Liver (tissue), 9 donors: ENCODE measurements around the gene ERVW-1. TPM values are rescaled to one million over a fixed set of nuclear protein-coding genes. Genes with fewer than 3 reads are reported as not detected.

Source experiments
- DNase-seq: peaks from one replicate; pipeline ENCODE4 v3.0.0-alpha.2; 2017; ENCODE audit warnings: low spot score
- H3K27ac ChIP-seq, 2 donors: one replicate each; pipeline ENCODE4 v1.7.0; 2013; ENCODE audit warnings: inconsistent platforms in 2 of 2, low read length in 2 of 2, control low read depth in 1 of 2, low read depth in 1 of 2, mild to moderate bottlenecking in 1 of 2
- H3K27me3 ChIP-seq, 4 donors: one replicate each; pipeline versions ENCODE4 v1.6.1 to v1.7.0; 2013; ENCODE audit warnings: low read length in 3 of 4, inconsistent platforms in 1 of 4, mild to moderate bottlenecking in 1 of 4, moderate library complexity in 1 of 4; ENCODE audit not compliant: control insufficient read depth in 4 of 4, insufficient read depth in 4 of 4
- H3K36me3 ChIP-seq, 4 donors: one replicate each; pipeline versions ENCODE4 v1.6.1 to v1.7.0; 2013; ENCODE audit warnings: low read length in 3 of 4, mild to moderate bottlenecking in 3 of 4, low read depth in 1 of 4, moderate library complexity in 1 of 4; ENCODE audit not compliant: control insufficient read depth in 4 of 4, insufficient read depth in 3 of 4
- H3K4me1 ChIP-seq, 4 donors: one replicate each; pipeline versions ENCODE4 v1.6.1 to v1.7.0; 2013; ENCODE audit warnings: low read length in 3 of 4, mild to moderate bottlenecking in 3 of 4, moderate library complexity in 1 of 4; ENCODE audit not compliant: control insufficient read depth in 4 of 4, insufficient read depth in 4 of 4
- H3K4me3 ChIP-seq, 3 donors: one replicate each; pipeline versions ENCODE4 v1.6.1 to v1.7.0; 2013; ENCODE audit warnings: low read length in 3 of 3, control low read depth in 1 of 3, low read depth in 1 of 3, mild to moderate bottlenecking in 1 of 3
- H3K9ac ChIP-seq, 2 donors: one replicate each; pipeline ENCODE4 v1.7.0; 2013; ENCODE audit warnings: low read length in 2 of 2, mild to moderate bottlenecking in 2 of 2, moderate library complexity in 2 of 2, control low read depth in 1 of 2, low read depth in 1 of 2
- H3K9me3 ChIP-seq, 4 donors: one replicate each; pipeline versions ENCODE4 v1.6.1 to v1.7.0; 2013; ENCODE audit warnings: low read length in 3 of 4; ENCODE audit not compliant: control insufficient read depth in 4 of 4
- ATF3 ChIP-seq: IDR thresholded peaks from 2 replicates; pipeline ENCODE4 v1.6.1; 2016; ENCODE audit warnings: antibody characterized with exemption
- CTCF ChIP-seq: fragments of 150-350 bp; IDR thresholded peaks from 2 replicates; pipeline ENCODE4 v1.5.1; 2017; ENCODE audit warnings: improper control_type of control experiment, low read depth, low read length; ENCODE audit not compliant: missing input control
- EGR1 ChIP-seq, 2 donors: IDR thresholded peaks; 2 replicates each; pipeline ENCODE4 v1.6.1; 2016 to 2018; ENCODE audit warnings: antibody characterized with exemption in 2 of 2, low read depth in 2 of 2
- FOXA1 ChIP-seq: IDR thresholded peaks from 2 replicates; pipeline ENCODE4 v1.6.1; 2016; ENCODE audit warnings: antibody characterized with exemption
- FOXA2 ChIP-seq: IDR thresholded peaks from 2 replicates; pipeline ENCODE4 v1.6.1; 2016; ENCODE audit warnings: antibody characterized with exemption
- GABPA ChIP-seq, 2 donors: IDR thresholded peaks in 1 of 2; conservative IDR thresholded peaks in 1 of 2; 2 replicates each; pipeline ENCODE4 v1.6.1; 2016; ENCODE audit warnings: antibody characterized with exemption in 2 of 2, mild to moderate bottlenecking in 1 of 2, moderate library complexity in 1 of 2
- HNF4A ChIP-seq, 2 donors: conservative IDR thresholded peaks; 2 replicates each; pipeline ENCODE4 v1.6.1; 2016; ENCODE audit warnings: antibody characterized with exemption in 2 of 2, mild to moderate bottlenecking in 2 of 2
- HNF4G ChIP-seq: IDR thresholded peaks from 2 replicates; pipeline ENCODE4 v1.6.1; 2016; ENCODE audit warnings: antibody characterized with exemption
- JUND ChIP-seq, 2 donors: IDR thresholded peaks; 2 replicates each; pipeline ENCODE4 v1.6.1; 2016; ENCODE audit warnings: antibody characterized with exemption in 2 of 2
- MAX ChIP-seq: IDR thresholded peaks from 2 replicates; pipeline ENCODE4 v1.6.1; 2016; ENCODE audit warnings: antibody characterized with exemption
- NR2F2 ChIP-seq: IDR thresholded peaks from 2 replicates; pipeline ENCODE4 v1.6.1; 2016; ENCODE audit warnings: antibody characterized with exemption
- RAD21 ChIP-seq, 2 donors: IDR thresholded peaks; 2 replicates each; pipeline ENCODE4 v1.6.1; 2016; ENCODE audit warnings: antibody characterized with exemption in 2 of 2, mild to moderate bottlenecking in 2 of 2
- REST ChIP-seq: IDR thresholded peaks from 2 replicates; pipeline ENCODE4 v1.6.1; 2016; ENCODE audit warnings: antibody characterized with exemption, mild to moderate bottlenecking
- RXRA ChIP-seq, 2 donors: IDR thresholded peaks; 2 replicates each; pipeline ENCODE4 v1.6.1; 2017 to 2018; ENCODE audit warnings: antibody characterized with exemption in 2 of 2, mild to moderate bottlenecking in 1 of 2
- SP1 ChIP-seq: IDR thresholded peaks from 2 replicates; pipeline ENCODE4 v1.6.1; 2018; ENCODE audit warnings: antibody characterized with exemption, mild to moderate bottlenecking
- TAF1 ChIP-seq: conservative IDR thresholded peaks from 2 replicates; pipeline ENCODE4 v1.6.1; 2016; ENCODE audit warnings: antibody characterized with exemption, mild to moderate bottlenecking
- YY1 ChIP-seq: IDR thresholded peaks from 2 replicates; pipeline ENCODE4 v1.6.1; 2016; ENCODE audit warnings: antibody characterized with exemption, mild to moderate bottlenecking
- ZBTB33 ChIP-seq: IDR thresholded peaks from 2 replicates; pipeline ENCODE4 v1.6.1; 2016; ENCODE audit warnings: antibody characterized with exemption
- WGBS: extraction: QIAGEN DNeasy Blood & Tissue Kit; methylation state at CpG from one replicate; pipeline ENCODE4 v1.1.7; 2013; 5-methylcytosine and 5-hydroxymethylcytosine counted together
- polyA plus RNA-seq, 2 donors: library from polyadenylated mRNA; stranded (reverse) in 1 of 2; unstranded in 1 of 2; fragments of 200-250 nt in 1 of 2; fragments of >200 nt in 1 of 2; fragmentation: Nextera tagmentation in 1 of 2; extraction: Ambion mirVana in 1 of 2; gene quantifications; one replicate each; pipeline versions ENCODE4 v1.2.1 to v1.2.3, GENCODE V29; 2013 to 2015
- total RNA-seq, 2 donors: library from RNA; depleted of rRNA; stranded (reverse); fragments of >200 nt; gene quantifications; one replicate each; pipeline ENCODE4 v1.2.3, GENCODE V29; 2014
- donor health status: healthy.
- donor health status: healthy.
- donor health status: healthy.
- donor health status: healthy.
- donor health status: healthy.

ERVW-1 gene
- total and polyA plus RNA-seq, 4 donors = 0.19 TPM; not detected in 3

GRCh38 chr7:92508946-92509345 is 31.2 kb upstream of the ERVW-1 start:
- H3K36me3 ChIP-seq = peaks cover 2 to 11% (median 3%) of the 10 kb centered on the region in 4 donors

More at GRCh38 chr7:92508946-92509345, 31.2 kb upstream of the ERVW-1 start:
- H3K9me3 ChIP-seq = no peaks in the 10 kb centered on the region
- TF ChIP-seq RAD21 (IDR thresholded peaks at IDR 0.05) = no peak
- no peak for TF ChIP-seq SP1
- TF ChIP-seq FOXA1 = no peak
- no peak for TF ChIP-seq HNF4G
- no peak for TF ChIP-seq REST
- no peak for TF ChIP-seq EGR1 (IDR thresholded peaks at IDR 0.05; ENCODE audit: low read depth in 2 of 2)
- TF ChIP-seq GABPA (IDR thresholded peaks at IDR 0.05 in 1 of 2, conservative IDR thresholded peaks at IDR 0.05 in 1 of 2) = no peak
- no peak for TF ChIP-seq MAX
- TF ChIP-seq TAF1 = no peak
- TF ChIP-seq ZBTB33 = no peak
- no peak for TF ChIP-seq HNF4A (conservative IDR thresholded peaks at IDR 0.05)
- TF ChIP-seq FOXA2 = no peak
- TF ChIP-seq CTCF = no peak
- no peak for TF ChIP-seq YY1
- TF ChIP-seq RXRA (IDR thresholded peaks at IDR 0.05) = no peak
- no peak for TF ChIP-seq NR2F2
- no peak for TF ChIP-seq JUND (IDR thresholded peaks at IDR 0.05)
- TF ChIP-seq ATF3 = no peak
- DNase-seq = no peak
- 98% methylated on average over 5 of the region's 5 CpGs for WGBS
- no peak overlapping the region for H3K27ac ChIP-seq
- no peak overlapping the region for H3K4me3 ChIP-seq
- no peaks in the 10 kb centered on the region for H3K27me3 ChIP-seq
- H3K9ac ChIP-seq = no peak overlapping the region
- H3K4me1 ChIP-seq = no peaks in the 10 kb centered on the region
